ENCODE results near the gene TRPM8.
"Not testable (repeated sequence)": the region's sequence is repeated elsewhere in the genome, so short reads cannot be mapped to it uniquely, and the experiment has no call there.

The TRPM8 gene

GRCh38 chr2:233917116-233917515, at the start of gene TRPM8:
Gene TRPM8, plus strand, starts transcription at chr2:233917373. Its CDS starts 9,165 bp downstream, at chr2:233926538.
- no peak for TF ChIP-seq CTCF (IDR thresholded peaks at IDR 0.05; ENCODE audit: extremely low read depth, missing control alignments)

GRCh38 chr2:233867993-233868532, 49.1 kb upstream of the TRPM8 start, which contains the start of gene MSL3B:
Gene MSL3B, minus strand, starts transcription at chr2:233868386.
- peak; percentile 88 for DNase-seq (ENCODE audit: low spot score)
- TF ChIP-seq CTCF (IDR thresholded peaks at IDR 0.05; ENCODE audit: extremely low read depth, missing control alignments): no peak

More at GRCh38 chr2:233917116-233917515, at the start of gene TRPM8:
- DNase-seq (ENCODE audit: low spot score): no peak

GRCh38 chr2:233871432-233871831, 45.7 kb upstream of the TRPM8 start:
- no peak for DNase-seq (ENCODE audit: low spot score)
- no peak for TF ChIP-seq CTCF (IDR thresholded peaks at IDR 0.05; ENCODE audit: extremely low read depth, missing control alignments)

GRCh38 chr2:233872125-233872524, 45.0 kb upstream of the TRPM8 start:
- not testable (repeated sequence) for DNase-seq (ENCODE audit: low spot score)

- no peak for TF ChIP-seq CTCF (IDR thresholded peaks at IDR 0.05; ENCODE audit: extremely low read depth, missing control alignments)
- DNase-seq (ENCODE audit: low spot score): no peak
Observed at GRCh38 chr2:233882353-233882752, 34.8 kb upstream of the TRPM8 start.

GRCh38 chr2:233892793-233893192, 24.4 kb upstream of the TRPM8 start:
- no peak for TF ChIP-seq CTCF (IDR thresholded peaks at IDR 0.05; ENCODE audit: extremely low read depth, missing control alignments)
- no peak for DNase-seq (ENCODE audit: low spot score)

- not testable (repeated sequence) for DNase-seq (ENCODE audit: low spot score)
Observed at GRCh38 chr2:233896253-233896652, 20.9 kb upstream of the TRPM8 start.

- no peak for TF ChIP-seq CTCF (IDR thresholded peaks at IDR 0.05; ENCODE audit: extremely low read depth, missing control alignments)
- DNase-seq (ENCODE audit: low spot score): no peak
Observed at GRCh38 chr2:233901367-233901766, 15.8 kb upstream of the TRPM8 start.
